SU-DHL-6 (cell line): Measurements from ENCODE around the gene IFI6.
A peak's percentile ranks its signal among the peaks of the same experiment; 100 is the strongest.

Experiments used
- H2AFZ ChIP-seq: fragments of 200-600 bp; sonication (generic); 2 replicates; pipeline ENCODE4 v1.6.1; 2014; ENCODE audit warnings: low read depth, mild to moderate bottlenecking, moderate library complexity, mixed read lengths, antibody characterized with exemption, low read length; ENCODE audit not compliant: severe bottlenecking
- H3F3A ChIP-seq: fragments of 200-600 bp; shearing (Covaris generic); 2 replicates; pipeline ENCODE4 v1.6.0; 2016; ENCODE audit warnings: antibody characterized with exemption, mild to moderate bottlenecking; ENCODE audit not compliant: insufficient read depth
- H3K27ac ChIP-seq: fragments of 200-600 bp; sonication (generic); 2 replicates; pipeline ENCODE4 v1.5.1; 2016; ENCODE audit warnings: low read depth, mild to moderate bottlenecking, low read length, moderate library complexity, mixed read lengths
- H3K27me3 ChIP-seq: fragments of 200-600 bp; sonication (generic), shearing (Covaris generic); 2 replicates; pipeline ENCODE4 v1.6.0; 2014; ENCODE audit warnings: mild to moderate bottlenecking, low read length
- H3K36me3 ChIP-seq: fragments of 200-600 bp; sonication (generic); 2 replicates; pipeline ENCODE4 v1.6.1; 2014; ENCODE audit warnings: mild to moderate bottlenecking, low read length, mixed read lengths
- H3K4me2 ChIP-seq: fragments of 300-600, 200-600 bp; shearing (Covaris generic), sonication (generic); 2 replicates; pipeline ENCODE4 v1.6.0; 2014; ENCODE audit warnings: low read length, low read depth, mild to moderate bottlenecking; ENCODE audit not compliant: poor library complexity, severe bottlenecking
- H3K4me3 ChIP-seq: fragments of 200-600 bp; sonication (generic); 2 replicates; pipeline ENCODE4 v1.5.1; 2014; ENCODE audit warnings: antibody characterized with exemption, low read length, mild to moderate bottlenecking, mixed read lengths; ENCODE audit not compliant: insufficient read depth, poor library complexity, severe bottlenecking
- H3K79me2 ChIP-seq: fragments of 200-600 bp; sonication (generic); 2 replicates; pipeline ENCODE4 v1.6.1; 2014; ENCODE audit warnings: mild to moderate bottlenecking, low read length, moderate library complexity; ENCODE audit not compliant: insufficient read depth
- H3K9ac ChIP-seq: fragments of 200-600 bp; sonication (generic); 2 replicates; pipeline ENCODE4 v1.7.0; 2014; ENCODE audit warnings: mild to moderate bottlenecking, low read length
- H3K9me2 ChIP-seq: fragments of 200-600 bp; sonication (generic); replicated peaks from 2 replicates; pipeline ENCODE4 v1.6.1; 2014; ENCODE audit warnings: low read length; ENCODE audit not compliant: insufficient read depth
- H3K9me3 ChIP-seq: fragments of 200-600 bp; sonication (generic); 2 replicates; pipeline ENCODE4 v1.6.1; 2014; ENCODE audit warnings: low read length, mixed read lengths; ENCODE audit not compliant: insufficient read depth
- H4K20me1 ChIP-seq: fragments of 200-600 bp; sonication (generic); 2 replicates; pipeline ENCODE4 v1.6.1; 2014; ENCODE audit warnings: low read depth, mild to moderate bottlenecking, antibody characterized with exemption, low read length, moderate library complexity, mixed read lengths
- EZH2phosphoT487 ChIP-seq: fragments of 200-600 bp; sonication (generic), shearing (Covaris generic); conservative IDR thresholded peaks from 2 replicates; pipeline ENCODE4 v1.6.1; 2018; ENCODE audit warnings: mild to moderate bottlenecking, antibody characterized with exemption, low read length, moderate library complexity, mixed read lengths
- TF ChIP-seq, protein P1 (sequence below): fragments of 200-600 bp; sonication (generic); IDR thresholded peaks from one replicate; pipeline ENCODE4 v1.5.1; 2017; ENCODE audit warnings: antibody characterized with exemption, mild to moderate bottlenecking, low read length, moderate library complexity; ENCODE audit not compliant: insufficient read depth, poor library complexity, severe bottlenecking

The IFI6 gene

DNA sequence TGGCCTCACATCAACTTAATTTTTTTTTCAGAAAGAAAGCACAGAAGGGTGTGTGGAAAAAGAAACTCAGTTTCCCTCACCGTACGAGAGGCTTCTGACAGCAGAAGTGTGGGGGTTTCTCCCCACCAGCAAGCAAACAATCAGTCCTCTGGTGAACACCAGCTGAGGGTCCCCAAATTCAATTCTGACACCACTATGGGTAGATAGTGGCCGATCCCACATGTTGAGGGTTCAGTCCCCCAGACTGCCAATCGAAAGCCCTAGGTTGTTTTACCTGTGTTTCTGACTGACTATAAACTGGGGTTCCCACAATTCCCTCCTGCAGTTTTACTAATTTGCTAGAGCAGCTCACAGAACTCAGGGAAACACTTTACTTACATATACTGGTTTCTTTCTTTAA lies 2.1 kb downstream of the IFI6 start:
- Histone ChIP-seq H3K4me3 (no peak overlapping the region), H2AFZ (no peak overlapping the region), H3K79me2 (no peaks in the 10 kb centered on the region), H3K27ac (no peak overlapping the region), H3K27me3 (no peaks in the 10 kb centered on the region), H3K9ac (no peak overlapping the region), H3K36me3 (no peaks in the 10 kb centered on the region), H3K4me2 (no peak overlapping the region), H3F3A (no peaks in the 10 kb centered on the region), H3K9me3 (no peaks in the 10 kb centered on the region), H4K20me1 (no peaks in the 10 kb centered on the region), H3K9me2 (no peaks in the 10 kb centered on the region)
- TF ChIP-seq, protein P1, sequence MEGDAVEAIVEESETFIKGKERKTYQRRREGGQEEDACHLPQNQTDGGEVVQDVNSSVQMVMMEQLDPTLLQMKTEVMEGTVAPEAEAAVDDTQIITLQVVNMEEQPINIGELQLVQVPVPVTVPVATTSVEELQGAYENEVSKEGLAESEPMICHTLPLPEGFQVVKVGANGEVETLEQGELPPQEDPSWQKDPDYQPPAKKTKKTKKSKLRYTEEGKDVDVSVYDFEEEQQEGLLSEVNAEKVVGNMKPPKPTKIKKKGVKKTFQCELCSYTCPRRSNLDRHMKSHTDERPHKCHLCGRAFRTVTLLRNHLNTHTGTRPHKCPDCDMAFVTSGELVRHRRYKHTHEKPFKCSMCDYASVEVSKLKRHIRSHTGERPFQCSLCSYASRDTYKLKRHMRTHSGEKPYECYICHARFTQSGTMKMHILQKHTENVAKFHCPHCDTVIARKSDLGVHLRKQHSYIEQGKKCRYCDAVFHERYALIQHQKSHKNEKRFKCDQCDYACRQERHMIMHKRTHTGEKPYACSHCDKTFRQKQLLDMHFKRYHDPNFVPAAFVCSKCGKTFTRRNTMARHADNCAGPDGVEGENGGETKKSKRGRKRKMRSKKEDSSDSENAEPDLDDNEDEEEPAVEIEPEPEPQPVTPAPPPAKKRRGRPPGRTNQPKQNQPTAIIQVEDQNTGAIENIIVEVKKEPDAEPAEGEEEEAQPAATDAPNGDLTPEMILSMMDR, result no peak
- no peak for TF ChIP-seq EZH2phosphoT487

DNA sequence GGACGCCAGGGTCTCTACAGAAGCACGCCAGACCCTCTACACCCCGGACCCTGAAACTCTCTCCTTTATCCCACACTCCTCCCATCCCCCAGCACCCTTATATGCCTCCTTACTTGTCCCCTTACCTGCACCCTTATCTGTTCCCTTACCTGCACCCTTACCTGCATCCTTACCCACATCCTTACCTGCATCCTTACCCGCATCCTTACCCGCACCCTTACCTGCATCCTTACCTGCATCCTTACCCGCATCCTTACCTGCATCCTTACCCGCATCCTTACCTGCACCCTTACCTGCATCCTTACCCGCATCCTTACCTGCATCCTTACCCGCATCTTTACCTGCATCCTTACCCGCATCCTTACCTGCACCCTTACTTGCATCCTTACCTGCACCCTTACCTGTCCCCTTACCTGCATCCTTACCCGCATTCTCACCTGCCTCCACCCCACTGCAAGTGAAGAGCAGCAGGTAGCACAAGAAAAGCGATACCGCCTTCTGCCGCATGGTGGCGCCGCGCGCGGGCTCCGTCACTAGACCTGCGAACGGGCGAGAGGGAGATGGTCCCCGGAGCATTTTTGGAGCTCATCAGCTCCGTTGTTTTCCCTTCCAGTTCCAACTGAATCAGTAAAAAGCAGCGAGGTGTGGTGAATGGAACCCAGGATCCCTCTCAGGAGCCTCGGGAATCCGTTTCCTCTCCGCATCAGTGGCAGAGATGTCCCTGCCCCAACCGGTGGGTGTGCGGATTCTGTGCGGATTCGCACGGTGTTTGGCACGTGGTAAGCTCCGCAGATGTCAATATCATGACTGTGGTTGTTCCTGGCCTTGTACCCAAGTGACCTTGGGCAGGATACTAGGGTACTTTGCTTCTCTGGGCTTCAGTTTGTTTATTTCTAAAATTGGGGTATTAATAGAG lies 2.9 kb downstream of the IFI6 start:
- Histone ChIP-seq H3K79me2 (no peaks in the 10 kb centered on the region), H3K9me3 (no peaks in the 10 kb centered on the region), H3K4me3 (no peak overlapping the region), H3K9ac (no peak overlapping the region), H4K20me1 (no peaks in the 10 kb centered on the region), H3K27ac (no peak overlapping the region), H3K27me3 (no peaks in the 10 kb centered on the region), H3K4me2 (no peak overlapping the region), H3K9me2 (no peaks in the 10 kb centered on the region), H3F3A (no peaks in the 10 kb centered on the region), H2AFZ (no peak overlapping the region), H3K36me3 (no peaks in the 10 kb centered on the region)
- TF ChIP-seq, protein P1, result peak; percentile 64
- TF ChIP-seq EZH2phosphoT487, result no peak

DNA sequence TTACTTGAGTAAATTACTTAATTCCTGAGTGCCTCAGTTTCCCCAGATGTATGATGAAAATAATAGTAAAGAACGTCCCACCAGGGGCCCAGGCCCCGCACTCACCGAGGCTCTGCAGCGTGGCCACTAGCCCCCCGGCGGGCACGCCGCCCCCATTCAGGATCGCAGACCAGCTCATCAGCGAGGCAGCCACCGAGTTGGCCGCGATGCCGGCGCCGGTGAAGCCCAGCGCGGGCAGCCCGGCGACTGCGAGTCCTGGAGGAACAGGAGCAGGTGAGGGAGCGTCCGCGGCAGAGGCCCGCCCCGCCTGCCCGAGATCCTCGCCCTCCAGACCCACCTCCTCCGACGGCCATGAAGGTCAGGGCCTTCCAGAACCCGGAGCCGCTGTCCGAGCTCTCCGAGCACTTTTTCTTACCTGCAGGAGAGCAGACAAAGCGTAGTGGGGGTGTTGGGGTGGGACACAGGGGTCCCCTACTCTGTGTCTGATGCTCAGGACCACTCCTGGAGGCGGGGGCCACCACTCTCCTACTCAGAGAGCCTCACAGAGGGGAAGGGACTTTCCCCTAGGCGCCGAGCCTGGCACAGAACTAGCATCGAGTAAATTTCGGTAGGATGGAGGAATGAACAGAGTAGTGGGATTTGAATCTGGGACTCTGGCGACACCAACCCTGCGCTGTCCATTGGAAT lies 3.7 kb downstream of the IFI6 start:
- H3K4me3 ChIP-seq, result no peak overlapping the region
- no peak overlapping the region for H3K9ac ChIP-seq
- H3K9me3 ChIP-seq, result no peaks in the 10 kb centered on the region
- H3K36me3 ChIP-seq, result no peaks in the 10 kb centered on the region
- H3F3A ChIP-seq, result no peaks in the 10 kb centered on the region
- H3K79me2 ChIP-seq, result no peaks in the 10 kb centered on the region
- H3K9me2 ChIP-seq, result no peaks in the 10 kb centered on the region
- H4K20me1 ChIP-seq, result no peaks in the 10 kb centered on the region
- H3K27ac ChIP-seq, result no peak overlapping the region
- no peak overlapping the region for H3K4me2 ChIP-seq
- TF ChIP-seq, protein P1, result no peak
- TF ChIP-seq EZH2phosphoT487, result no peak
- no peaks in the 10 kb centered on the region for H3K27me3 ChIP-seq
- H2AFZ ChIP-seq, result no peak overlapping the region
